H9 (cell line): ENCODE data around the gene CAV2. TPM values are rescaled to one million over a fixed set of nuclear protein-coding genes. Genes with fewer than 3 reads are reported as not detected.

Source experiments
- DNase-seq: peaks from one replicate; pipeline ENCODE4 v3.0.0-alpha.2; 2017
- H2AFZ ChIP-seq: one replicate; pipeline ENCODE4 v1.6.1; 2013; ENCODE audit warnings: mild to moderate bottlenecking, low read length, control low read depth, moderate library complexity
- H2AK5ac ChIP-seq: 2 replicates; pipeline ENCODE4 v1.6.1; 2013; ENCODE audit warnings: low read length, control low read depth, mixed read lengths; ENCODE audit not compliant: insufficient read length
- H2BK120ac ChIP-seq: one replicate; pipeline ENCODE4 v1.6.1; 2013; ENCODE audit warnings: low read depth, mild to moderate bottlenecking, low read length, control low read depth, inconsistent platforms; ENCODE audit not compliant: poor library complexity, severe bottlenecking
- H2BK12ac ChIP-seq: 2 replicates; pipeline ENCODE4 v1.6.1; 2013; ENCODE audit warnings: low read length, control low read depth, mixed read lengths, low read depth; ENCODE audit not compliant: insufficient read length
- H2BK15ac ChIP-seq: 2 replicates; pipeline ENCODE4 v1.6.1; 2013; ENCODE audit warnings: low read depth, low read length, control low read depth
- H2BK20ac ChIP-seq: one replicate; pipeline ENCODE4 v1.6.1; 2013; ENCODE audit warnings: low read depth, mild to moderate bottlenecking, low read length, control low read depth, inconsistent platforms; ENCODE audit not compliant: poor library complexity, severe bottlenecking
- H2BK5ac ChIP-seq: 2 replicates; pipeline ENCODE4 v1.6.1; 2013; ENCODE audit warnings: low read length, control low read depth, mixed read lengths; ENCODE audit not compliant: insufficient read length
- H3K14ac ChIP-seq: 2 replicates; pipeline ENCODE4 v1.6.1; 2013; ENCODE audit warnings: low read length, control low read depth; ENCODE audit not compliant: insufficient read depth
- H3K18ac ChIP-seq: 2 replicates; pipeline ENCODE4 v1.6.1; 2013; ENCODE audit warnings: low read depth, mild to moderate bottlenecking, mixed read lengths, low read length, control low read depth; ENCODE audit not compliant: insufficient read length
- H3K23ac ChIP-seq: 2 replicates; pipeline ENCODE4 v1.6.1; 2013; ENCODE audit warnings: low read length, control low read depth, mixed read lengths, low read depth; ENCODE audit not compliant: insufficient read length
- H3K23me2 ChIP-seq: 2 replicates; pipeline ENCODE4 v1.6.1; 2013; ENCODE audit warnings: low read depth, mild to moderate bottlenecking, mixed read lengths, low read length, control low read depth; ENCODE audit not compliant: insufficient read length, poor library complexity, severe bottlenecking
- H3K27ac ChIP-seq: 2 replicates; pipeline ENCODE4 v1.5.1; 2013; ENCODE audit warnings: low read length, control low read depth, mixed read lengths, low read depth; ENCODE audit not compliant: insufficient read length
- H3K27me3 ChIP-seq: 2 replicates; pipeline ENCODE4 v1.6.1; 2013; ENCODE audit warnings: low read length, control low read depth, inconsistent platforms; ENCODE audit not compliant: insufficient read depth
- H3K4ac ChIP-seq: 2 replicates; pipeline ENCODE4 v1.6.1; 2013; ENCODE audit warnings: low read depth, mild to moderate bottlenecking, control low read depth, inconsistent platforms, low read length, moderate library complexity
- H3K4me1 ChIP-seq: 2 replicates; pipeline ENCODE4 v1.6.1; 2013; ENCODE audit warnings: low read length, control low read depth, inconsistent platforms; ENCODE audit not compliant: insufficient read depth
- H3K4me2 ChIP-seq: 2 replicates; pipeline ENCODE4 v1.6.1; 2013; ENCODE audit warnings: low read length, control low read depth, mixed read lengths; ENCODE audit not compliant: insufficient read length, insufficient read depth
- H3K56ac ChIP-seq: 2 replicates; pipeline ENCODE4 v1.6.1; 2013; ENCODE audit warnings: low read depth, mild to moderate bottlenecking, mixed read lengths, low read length, control low read depth; ENCODE audit not compliant: insufficient read length
- H3K79me1 ChIP-seq: 2 replicates; pipeline ENCODE4 v1.6.1; 2013; ENCODE audit warnings: low read depth, mild to moderate bottlenecking, moderate library complexity, low read length, control low read depth, inconsistent platforms; ENCODE audit not compliant: insufficient read depth, poor library complexity, severe bottlenecking
- H3K79me2 ChIP-seq: 2 replicates; pipeline ENCODE4 v1.6.1; 2013; ENCODE audit warnings: low read length, control low read depth, inconsistent platforms; ENCODE audit not compliant: insufficient read depth
- H3K9ac ChIP-seq: 2 replicates; pipeline ENCODE4 v1.6.1; 2013; ENCODE audit warnings: low read length, control low read depth, mixed read lengths; ENCODE audit not compliant: insufficient read length; ENCODE audit errors: extremely low read depth
- H3K9me3 ChIP-seq: one replicate; pipeline ENCODE4 v1.6.1; 2013; ENCODE audit warnings: low read depth, low read length, inconsistent platforms; ENCODE audit not compliant: control insufficient read depth
- H3T11ph ChIP-seq: one replicate; pipeline ENCODE4 v1.6.1; 2013; ENCODE audit warnings: mild to moderate bottlenecking, low read length, control low read depth, inconsistent platforms
- H4K20me1 ChIP-seq: one replicate; pipeline ENCODE4 v1.6.1; 2013; ENCODE audit not compliant: control insufficient read depth, insufficient read length, insufficient read depth
- H4K5ac ChIP-seq: 2 replicates; pipeline ENCODE4 v1.6.1; 2013; ENCODE audit warnings: low read depth, mild to moderate bottlenecking, mixed read lengths, low read length, control low read depth; ENCODE audit not compliant: insufficient read length
- H4K8ac ChIP-seq: replicated peaks from 2 replicates; pipeline ENCODE4 v1.6.1; 2013; ENCODE audit warnings: low read length, control low read depth, mixed read lengths, low read depth; ENCODE audit not compliant: insufficient read length
- H4K91ac ChIP-seq: 2 replicates; pipeline ENCODE4 v1.6.1; 2013; ENCODE audit warnings: low read depth, mild to moderate bottlenecking, moderate library complexity, mixed read lengths, low read length, control low read depth; ENCODE audit not compliant: insufficient read length
- H3K27ac Mint-ChIP-seq, 3 experiments: 2 replicates in 2 of 3; 3 replicates in 1 of 3; pipeline ENCODE4 v1.8.0; 2020 to 2021; ENCODE audit warnings: mixed read lengths in 3 of 3, mild to moderate bottlenecking in 1 of 3, moderate library complexity in 1 of 3
- H3K27me3 Mint-ChIP-seq: 2 replicates; pipeline ENCODE4 v1.8.0; 2021; ENCODE audit warnings: low read depth, mild to moderate bottlenecking, moderate library complexity, mixed read lengths
- H3K36me3 Mint-ChIP-seq, 3 experiments: 2 replicates in 2 of 3; 3 replicates in 1 of 3; pipeline ENCODE4 v1.8.0; 2020 to 2021; ENCODE audit warnings: low read depth in 3 of 3, mixed read lengths in 3 of 3; ENCODE audit not compliant: insufficient read depth in 1 of 3
- H3K4me1 Mint-ChIP-seq, 2 experiments: 2 replicates each; pipeline ENCODE4 v1.8.0; 2020; ENCODE audit warnings: mixed read lengths in 2 of 2
- H3K4me3 Mint-ChIP-seq, 2 experiments: 2 replicates in 1 of 2; 3 replicates in 1 of 2; pipeline ENCODE4 v1.8.0; 2020 to 2021; ENCODE audit warnings: mild to moderate bottlenecking in 2 of 2, mixed read lengths in 2 of 2, moderate library complexity in 1 of 2
- H3K9me3 Mint-ChIP-seq, 2 experiments: 2 replicates in 1 of 2; 3 replicates in 1 of 2; pipeline ENCODE4 v1.8.0; 2020; ENCODE audit warnings: mild to moderate bottlenecking in 2 of 2, mixed read lengths in 2 of 2, moderate library complexity in 1 of 2
- CTCF ChIP-seq: fragments of 200-600 bp; sonication (generic); conservative IDR thresholded peaks from 3 replicates; pipeline ENCODE4 v1.8.0; 2021; ENCODE audit warnings: antibody characterized with exemption, mild to moderate bottlenecking
- WGBS: extraction: QIAGEN DNeasy Blood & Tissue Kit; methylation state at CpG from one replicate; pipeline ENCODE4 v1.1.7; 2013; ENCODE audit warnings: missing lambda C conversion rate, low lambda C conversion rate, mixed read lengths; ENCODE audit not compliant: insufficient read length; ENCODE audit errors: extremely low coverage; 5-methylcytosine and 5-hydroxymethylcytosine counted together
- total RNA-seq: library from RNA; stranded (reverse); gene quantifications from 2 replicates; pipeline ENCODE4 v1.2.1, GENCODE V29; 2021

Gene CAV2
- total RNA-seq, 1 experiment from 2014 or later: 3.7 TPM

GRCh38 chr7:116545411-116545993, 46.0 kb downstream of the CAV2 start:
- Histone ChIP-seq H2BK20ac (no peak overlapping the region), H2AK5ac (no peak overlapping the region), H4K5ac (no peak overlapping the region), H2BK5ac (no peak overlapping the region), H3K23ac (no peak overlapping the region), H3K4me1 (no peaks in the 10 kb centered on the region), H3K4ac (no peak overlapping the region), H3K79me1 (no peaks in the 10 kb centered on the region), H3T11ph (no peak overlapping the region), H2AFZ (no peak overlapping the region), H3K23me2 (no peaks in the 10 kb centered on the region), H3K27ac (no peak overlapping the region), H3K4me2 (no peak overlapping the region), H3K14ac (no peak overlapping the region), H4K91ac (no peak overlapping the region), H3K79me2 (no peaks in the 10 kb centered on the region), H3K18ac (no peak overlapping the region), H3K9ac (no peak overlapping the region), H4K20me1 (no peaks in the 10 kb centered on the region), H2BK120ac (no peak overlapping the region), H3K9me3 (no peaks in the 10 kb centered on the region), H4K8ac (no peak overlapping the region), H3K27me3 (no peaks in the 10 kb centered on the region; the same call in 1 of the 2 replicates), H2BK12ac (no peak overlapping the region), H2BK15ac (no peak overlapping the region), H3K56ac (no peak overlapping the region)
- no peaks in the 10 kb centered on the region for H3K27me3 Mint-ChIP-seq
- no peaks in the 10 kb centered on the region for H3K9me3 Mint-ChIP-seq
- H3K36me3 Mint-ChIP-seq: no peaks in the 10 kb centered on the region
- H3K27ac Mint-ChIP-seq: no peak overlapping the region
- no peaks in the 10 kb centered on the region for H3K4me1 Mint-ChIP-seq
- TF ChIP-seq CTCF: no peak
- no peak for DNase-seq
- WGBS: no CpG with 5 or more reads among the region's 6 CpGs
- no peak overlapping the region for H3K4me3 Mint-ChIP-seq
